CD14-positive monocyte (primary cell): ENCODE data around the gene VMP1. TPM values are rescaled to one million over a fixed set of nuclear protein-coding genes. Genes with fewer than 3 reads are reported as not detected.

Source experiments
- DNase-seq, 3 donors: peaks; one replicate each; pipeline ENCODE4 v3.0.0-alpha.2; 2011 to 2022
- H2AFZ ChIP-seq: 2 replicates; pipeline ENCODE4 v1.6.0; 2012; ENCODE audit warnings: mild to moderate bottlenecking, low read depth, low read length, inconsistent platforms; ENCODE audit not compliant: insufficient read depth, poor library complexity, severe bottlenecking
- H3K27ac ChIP-seq, 2 donors: 1 replicate in 1 of 2; 2 replicates in 1 of 2; pipeline ENCODE4 v1.5.1; 2012 to 2013; ENCODE audit warnings: low read length in 2 of 2, control low read depth in 1 of 2, inconsistent platforms in 1 of 2, low read depth in 1 of 2, mild to moderate bottlenecking in 1 of 2
- H3K27me3 ChIP-seq, 2 donors: one replicate each; pipeline versions ENCODE4 v1.6.0 to v1.6.1; 2011 to 2013; ENCODE audit warnings: low read length in 2 of 2; ENCODE audit not compliant: control insufficient read depth in 2 of 2, insufficient read depth in 2 of 2
- H3K36me3 ChIP-seq, 2 donors: replicated peaks in 1 of 2; 1 replicate in 1 of 2; 2 replicates in 1 of 2; pipeline versions ENCODE4 v1.5.1 to v1.6.1; 2012 to 2013; ENCODE audit warnings: low read length in 2 of 2, control low read depth in 1 of 2, inconsistent platforms in 1 of 2, mild to moderate bottlenecking in 1 of 2; ENCODE audit not compliant: insufficient read depth in 2 of 2, control insufficient read depth in 1 of 2
- H3K4me1 ChIP-seq, 2 donors: 1 replicate in 1 of 2; 2 replicates in 1 of 2; pipeline versions ENCODE4 v1.5.1 to v1.6.1; 2012 to 2013; ENCODE audit warnings: low read length in 2 of 2, control low read depth in 1 of 2, inconsistent platforms in 1 of 2, mild to moderate bottlenecking in 1 of 2, moderate library complexity in 1 of 2; ENCODE audit not compliant: insufficient read depth in 2 of 2, control insufficient read depth in 1 of 2
- H3K4me2 ChIP-seq: replicated peaks from 2 replicates; pipeline ENCODE3; 2012; ENCODE audit warnings: low read length, moderate library complexity, mild to moderate bottlenecking; ENCODE audit not compliant: poor library complexity, severe bottlenecking; ENCODE audit errors: extremely low read depth
- H3K4me3 ChIP-seq, 3 experiments: fragments of 200-600 bp in 1 of 3; sonication (generic) in 1 of 3; replicated peaks in 1 of 3; 1 replicate in 2 of 3; 2 replicates in 1 of 3; pipeline ENCODE4 v1.5.1; 2011 to 2013; ENCODE audit warnings: low read length in 3 of 3, mild to moderate bottlenecking in 3 of 3, control low read depth in 2 of 3, low read depth in 2 of 3, inconsistent platforms in 1 of 3, moderate library complexity in 1 of 3
- H3K79me2 ChIP-seq: 2 replicates; pipeline ENCODE4 v1.6.0; 2012; ENCODE audit warnings: mild to moderate bottlenecking, control low read depth, inconsistent platforms, low read length, moderate library complexity; ENCODE audit not compliant: insufficient read depth
- H3K9ac ChIP-seq: 2 replicates; pipeline ENCODE4 v1.6.0; 2017; ENCODE audit warnings: low read length, mild to moderate bottlenecking; ENCODE audit not compliant: insufficient read depth, poor library complexity, severe bottlenecking
- H3K9me3 ChIP-seq, 2 donors: replicated peaks in 1 of 2; 1 replicate in 1 of 2; 2 replicates in 1 of 2; pipeline versions ENCODE4 v1.5.1 to v1.6.1; 2012 to 2013; ENCODE audit warnings: low read length in 2 of 2, control low read depth in 1 of 2; ENCODE audit not compliant: control insufficient read depth in 1 of 2, insufficient read depth in 1 of 2
- H4K20me1 ChIP-seq: 2 replicates; pipeline ENCODE4 v1.6.0; 2012; ENCODE audit warnings: mild to moderate bottlenecking, low read length, control low read depth, moderate library complexity; ENCODE audit not compliant: insufficient read depth
- H3K27ac Mint-ChIP-seq, 7 donors: one replicate each; pipeline ENCODE4 v1.8.0; 2020; ENCODE audit warnings: mild to moderate bottlenecking in 7 of 7, mixed read lengths in 7 of 7, moderate library complexity in 6 of 7, inconsistent platforms in 2 of 7
- H3K27me3 Mint-ChIP-seq, 3 donors: one replicate each; pipeline ENCODE4 v1.8.0; 2021 to 2022; ENCODE audit warnings: low read depth in 3 of 3, mild to moderate bottlenecking in 3 of 3, mixed read lengths in 3 of 3, moderate library complexity in 3 of 3, inconsistent platforms in 1 of 3
- H3K36me3 Mint-ChIP-seq, 2 donors: one replicate each; pipeline ENCODE4 v1.8.0; 2020; ENCODE audit warnings: mixed read lengths in 2 of 2, inconsistent platforms in 1 of 2, mild to moderate bottlenecking in 1 of 2
- H3K4me1 Mint-ChIP-seq: one replicate; pipeline ENCODE4 v1.8.0; 2020; ENCODE audit warnings: mild to moderate bottlenecking, mixed read lengths
- H3K4me3 Mint-ChIP-seq, 2 donors: one replicate each; pipeline ENCODE4 v1.8.0; 2020; ENCODE audit warnings: mild to moderate bottlenecking in 2 of 2, mixed read lengths in 2 of 2, moderate library complexity in 1 of 2
- H3K9me3 Mint-ChIP-seq, 7 donors: one replicate each; pipeline ENCODE4 v1.8.0; 2020 to 2022; ENCODE audit warnings: mixed read lengths in 7 of 7, mild to moderate bottlenecking in 6 of 7, moderate library complexity in 6 of 7, inconsistent platforms in 2 of 7
- CTCF ChIP-seq: fragments of 200-600 bp; IDR thresholded peaks from one replicate; pipeline ENCODE4 v1.8.0; 2022; ENCODE audit warnings: antibody characterized with exemption, mild to moderate bottlenecking
- WGBS: methylation state at CpG from one replicate; pipeline ENCODE4 v1.1.5; 2013; ENCODE audit warnings: missing lambda C conversion rate; ENCODE audit not compliant: insufficient coverage; 5-methylcytosine and 5-hydroxymethylcytosine counted together
- intact Hi-C, 2 donors: fragments of 100-400 bp; cut with micrococcal nuclease; formaldehyde crosslinking; loops; one replicate each; pipeline versions ENCODE4 v1.15.0 to v1.15.1; 2023
- polyA plus RNA-seq, 3 donors: library from polyadenylated mRNA; depleted of rRNA in 1 of 3; unstranded in 2 of 3; stranded (reverse) in 1 of 3; fragments of 300-500 nt in 2 of 3; fragments of >200 nt in 1 of 3; fragmentation: Illumina TruSeq in 2 of 3; gene quantifications; 1 replicate in 2 of 3; 2 replicates in 1 of 3; pipeline ENCODE4 v1.2.3, GENCODE V29; 2012 to 2021

The VMP1 gene
- polyA plus RNA-seq, 3 donors = 246 to 511 (median 386) TPM

GRCh38 chr17:59858932-59859331 lies 151.5 kb downstream of the VMP1 start:
- Mint-ChIP-seq H3K27ac (peak overlapping the region in 2 of 7 donors; percentile 35 to 63), H3K27me3 (no peaks in the 10 kb centered on the region), H3K9me3 (no peaks in the 10 kb centered on the region), H3K36me3 (peaks cover 18 to 34% of the 10 kb centered on the region in 2 donors), H3K4me1 (peaks cover 34% of the 10 kb centered on the region), H3K4me3 (no peak overlapping the region)
- Histone ChIP-seq H4K20me1 (no peaks in the 10 kb centered on the region), H3K79me2 (no peaks in the 10 kb centered on the region), H3K4me1 (peaks cover 24 to 39% of the 10 kb centered on the region in 2 donors), H3K4me2 (no peak overlapping the region), H3K27ac (no peak overlapping the region), H3K4me3 (no peak overlapping the region), H3K27me3 (no peaks in the 10 kb centered on the region), H3K9me3 (no peaks in the 10 kb centered on the region), H3K36me3 (peaks cover 3 to 25% of the 10 kb centered on the region in 2 donors), H3K9ac (no peak overlapping the region), H2AFZ (no peak overlapping the region)
- intact Hi-C loops = no loop called here
- no peak for DNase-seq
- TF ChIP-seq CTCF = no peak
- no CpG with 5 or more reads among the region's 3 CpGs for WGBS

GRCh38 chr17:59859444-59860025 lies 152.1 kb downstream of the VMP1 start:
- no peak overlapping the region for H3K4me3 Mint-ChIP-seq
- no peak overlapping the region for H2AFZ ChIP-seq
- H3K79me2 ChIP-seq = no peaks in the 10 kb centered on the region
- no CpG with 5 or more reads among the region's 2 CpGs for WGBS
- peak; percentile 42 to 62 (median 49) for DNase-seq
- H3K36me3 ChIP-seq = peaks cover 3 to 29% of the 10 kb centered on the region in 2 donors
- no peaks in the 10 kb centered on the region for H3K9me3 Mint-ChIP-seq
- H3K27ac Mint-ChIP-seq = peak overlapping the region in 1 of 7 donors; percentile 32
- H3K27me3 ChIP-seq = no peaks in the 10 kb centered on the region
- no peak overlapping the region for H3K9ac ChIP-seq
- no peaks in the 10 kb centered on the region for H4K20me1 ChIP-seq
- no peak overlapping the region for H3K4me3 ChIP-seq
- H3K4me2 ChIP-seq = no peak overlapping the region
- H3K4me1 Mint-ChIP-seq = peaks cover 31% of the 10 kb centered on the region
- TF ChIP-seq CTCF = peak; percentile 77
- H3K27me3 Mint-ChIP-seq = no peaks in the 10 kb centered on the region
- intact Hi-C loops = no loop called here
- no peak overlapping the region for H3K27ac ChIP-seq
- H3K36me3 Mint-ChIP-seq = peaks cover 18 to 38% of the 10 kb centered on the region in 2 donors
- H3K4me1 ChIP-seq = peaks cover 24 to 34% of the 10 kb centered on the region in 2 donors
- no peaks in the 10 kb centered on the region for H3K9me3 ChIP-seq
